Measurements from ENCODE around the gene SQSTM1. TPM values are rescaled to one million over a fixed set of nuclear protein-coding genes. Genes with fewer than 3 reads are reported as not detected.

SQSTM1 gene
- total RNA-seq, 3 donors from 2014 or later (not counting 1 experiment from before 2014, with no cell fraction given), result 474 to 707 (median 657) TPM

- no peaks in the 10 kb centered on the region for H3K4me1 ChIP-seq (ENCODE audit: control insufficient read depth, insufficient read depth, low read length)
- ATAC-seq (no peak), DNase-seq (no peak)
- H3K36me3 Mint-ChIP-seq, result peaks cover 29% of the 10 kb centered on the region
- H3K9me3 ChIP-seq (ENCODE audit: control insufficient read depth, insufficient read depth, low read length), result peaks cover 10% of the 10 kb centered on the region
- H3K4me3 Mint-ChIP-seq, result no peak overlapping the region
- intact Hi-C loops (cut with micrococcal nuclease), result no loop called here
- no peak for TF ChIP-seq CTCF (IDR thresholded peaks at IDR 0.05)
- H3K27me3 ChIP-seq (ENCODE audit: control insufficient read depth, insufficient read depth, low read length), result no peaks in the 10 kb centered on the region
- peak overlapping the region in 1 of 2 donors; percentile 35 for H3K27ac Mint-ChIP-seq
- H3K27ac ChIP-seq (ENCODE audit: low read length), result no peak overlapping the region
- no peaks in the 10 kb centered on the region for H3K27me3 Mint-ChIP-seq (ENCODE audit: low read depth in 2 of 2)
- no peak overlapping the region for H3K4me3 ChIP-seq (ENCODE audit: low read length)
- H3K9me3 Mint-ChIP-seq, result peaks cover 3 to 5% of the 10 kb centered on the region in 2 donors
- H3K4me1 Mint-ChIP-seq, result peaks cover 0 to 6% of the 10 kb centered on the region in 2 donors
- WGBS (ENCODE audit: insufficient coverage), result 98% methylated on average over 11 of the region's 11 CpGs
- peaks cover 54% of the 10 kb centered on the region for H3K36me3 ChIP-seq (ENCODE audit: control insufficient read depth, insufficient read depth, low read length)
Observed at GRCh38 chr5:179887095-179887494, 66.4 kb downstream of the SQSTM1 start.

Other genes with a start within 250 kb of the SQSTM1 start
- gene HNRNPH1, start 197.2 kb upstream of the SQSTM1 start, total RNA-seq, result 1,000 to 10,000 TPM; 1,749 to 2,212 (median 1,853) TPM
- gene CBY3, start 139.9 kb upstream of the SQSTM1 start, total RNA-seq, result not detected
- gene CANX, start 121.9 kb upstream of the SQSTM1 start, total RNA-seq, result 100 to 1,000 TPM; 233 to 291 (median 260) TPM
- gene MAML1, start 88.1 kb upstream of the SQSTM1 start, total RNA-seq, result 10 to 100 TPM; 28.8 to 45.4 (median 37.6) TPM
- gene LTC4S, start 26.9 kb upstream of the SQSTM1 start, total RNA-seq, result 1 to 10 TPM; 3.0 to 5.4 (median 3.5) TPM
- 100 to 1,000 TPM; 143 to 159 (median 144) TPM for gene MGAT4B, start 14.0 kb upstream of the SQSTM1 start, total RNA-seq
- 10 to 100 TPM; 19.7 to 40.2 (median 25.4) TPM for gene MRNIP, start 37.9 kb downstream of the SQSTM1 start, total RNA-seq
- 100 to 1,000 TPM; 102 to 115 (median 113) TPM for gene TBC1D9B, start 87.0 kb downstream of the SQSTM1 start, total RNA-seq